ENCODE measurements around the gene APEH. TPM values are rescaled to one million over a fixed set of nuclear protein-coding genes. Genes with fewer than 3 reads are reported as not detected.
A peak's percentile ranks its signal among the peaks of the same experiment; 100 is the strongest.

Gene APEH
- total and polyA plus RNA-seq, 2 of the 13 experiments (the other 11 are each of a cell fraction or from before 2014, with no cell fraction given) = 116 to 130 TPM

- peak; percentile 76; the same call in 1 of the 2 replicates for TF ChIP-seq ZBTB10 (CRISPR knock-in tag; IDR thresholded peaks at IDR 0.05; ENCODE audit: borderline replicate concordance)
- peak; percentile 9; the same call in 1 of the 2 replicates for TF ChIP-seq CHD4 (IDR thresholded peaks at IDR 0.05; ENCODE audit: borderline replicate concordance, low read length)
- peak; percentile 49; the same call in 1 of the 2 replicates for TF ChIP-seq ZNF564 (CRISPR knock-in tag; IDR thresholded peaks at IDR 0.05)
- peak; percentile 59; the same call in 1 of the 2 replicates for TF ChIP-seq TSC22D2 (CRISPR knock-in tag; IDR thresholded peaks at IDR 0.05; ENCODE audit: borderline replicate concordance)
- TF ChIP-seq TFAP4 (IDR thresholded peaks at IDR 0.05; ENCODE audit: borderline replicate concordance, low read depth) = peak; percentile 75
- TF ChIP-seq NR2C2 (CRISPR knock-in tag; IDR thresholded peaks at IDR 0.05; ENCODE audit: borderline replicate concordance) = peak; percentile 17
- 0 out of 2 replicates have a peak, but pooled peaks have one; percentile 16 for TF ChIP-seq ZBED4 (CRISPR knock-in tag; IDR thresholded peaks at IDR 0.05; ENCODE audit: borderline replicate concordance)
- TF ChIP-seq SMYD3 (CRISPR knock-in tag; IDR thresholded peaks at IDR 0.05) = 0 out of 2 replicates have a peak, but pooled peaks have one; percentile 54
- TF ChIP-seq TBX3 (IDR thresholded peaks at IDR 0.05; ENCODE audit: borderline replicate concordance) = peak; percentile 13; the same call in 1 of the 2 replicates
- peak; percentile 36; the same call in 1 of the 2 replicates for TF ChIP-seq GABPA (IDR thresholded peaks at IDR 0.05; ENCODE audit: low read depth, low read length)
- TF ChIP-seq GABPA (CRISPR knock-in tag; IDR thresholded peaks at IDR 0.05; ENCODE audit: low read depth) = peak; percentile 73
- TF ChIP-seq RFX3 (CRISPR knock-in tag; IDR thresholded peaks at IDR 0.05) = 0 out of 2 replicates have a peak, but pooled peaks have one; percentile 6
- TF ChIP-seq NFYC (CRISPR knock-in tag; IDR thresholded peaks at IDR 0.05) = peak; percentile 71
- peak; percentile 74; the same call in 1 of the 2 replicates for TF ChIP-seq NR2F6 (IDR thresholded peaks at IDR 0.05)
- peak; percentile 78 for TF ChIP-seq NR2F6 (CRISPR knock-in tag; IDR thresholded peaks at IDR 0.05)
- TF ChIP-seq GATAD2A (CRISPR knock-in tag; IDR thresholded peaks at IDR 0.05) = peak; percentile 65
- TF ChIP-seq PATZ1 (CRISPR knock-in tag; IDR thresholded peaks at IDR 0.05) = peak; percentile 49; the same call in 1 of the 2 replicates
- TF ChIP-seq E2F1 (CRISPR knock-in tag; IDR thresholded peaks at IDR 0.05) = 0 out of 2 replicates have a peak, but pooled peaks have one; percentile 9
- peak; percentile 68; the same call in 1 of the 2 replicates for TF ChIP-seq ZNF878 (CRISPR knock-in tag; IDR thresholded peaks at IDR 0.05)
These were observed 14.3 kb downstream of the APEH start (continued) for GRCh38 chr3:49688338-49689045.
